Bronchial epithelial cell (primary cell): ENCODE results near the gene CCNL2. TPM values are rescaled to one million over a fixed set of nuclear protein-coding genes. Genes with fewer than 3 reads are reported as not detected.

ENCODE experiments used
- DNase-seq: peaks from one replicate; pipeline ENCODE4 v3.0.0-alpha.2; 2010; ENCODE audit warnings: low read depth
- FAIRE-seq: peaks from 2 replicates; lab custom pipeline; 2011; peaks lifted over from hg19 to GRCh38; lab: Jason Lieb, UNC
- H3K27me3 ChIP-seq: 2 replicates; pipeline ENCODE4 v1.5.1; 2011; ENCODE audit warnings: low read length; ENCODE audit not compliant: control insufficient read depth, insufficient read depth
- H3K36me3 ChIP-seq: 2 replicates; pipeline ENCODE4 v1.5.1; 2011; ENCODE audit warnings: low read length; ENCODE audit not compliant: control insufficient read depth, insufficient read depth
- H3K4me3 ChIP-seq: 2 replicates; pipeline ENCODE4 v1.5.1; 2011; ENCODE audit warnings: mild to moderate bottlenecking, low read depth, low read length, control low read depth
- CTCF ChIP-seq: IDR thresholded peaks from 2 replicates; pipeline ENCODE4 v1.5.1; 2011; ENCODE audit warnings: mild to moderate bottlenecking, moderate library complexity, low read length, control low read depth, inconsistent platforms; ENCODE audit not compliant: insufficient read depth, severe bottlenecking
- total RNA-seq: library from RNA; depleted of rRNA; stranded (reverse); fragments of >200 nt; gene quantifications from 2 replicates; pipeline ENCODE4 v1.2.1, GENCODE V29; 2014

Gene CCNL2
- total RNA-seq, 1 donor from 2014 or later: 134 TPM

- FAIRE-seq (no peak), DNase-seq (no peak)
- no peak for TF ChIP-seq CTCF
- no peak overlapping the region for H3K4me3 ChIP-seq
- H3K27me3 ChIP-seq: no peaks in the 10 kb centered on the region
- peaks cover 4% of the 10 kb centered on the region for H3K36me3 ChIP-seq
These were observed 18.3 kb downstream of the CCNL2 start for GRCh38 chr1:1380860-1381259.

GRCh38 chr1:1377540-1378205, 21.5 kb downstream of the CCNL2 start:
- no peak for TF ChIP-seq CTCF
- no peaks in the 10 kb centered on the region for H3K27me3 ChIP-seq
- DNase-seq (no peak), FAIRE-seq (no peak)
- peaks cover 5% of the 10 kb centered on the region for H3K36me3 ChIP-seq
- H3K4me3 ChIP-seq: no peak overlapping the region

- DNase-seq: no peak
These were observed 22.4 kb downstream of the CCNL2 start for GRCh38 chr1:1376551-1377226.

GRCh38 chr1:1374929-1375662, 24.0 kb downstream of the CCNL2 start, which contains the start of gene AURKAIP1:
TSS of gene AURKAIP1 (minus strand) at chr1:1375207. CDS start at chr1:1374756, 451 bp downstream.
- H3K4me3 ChIP-seq: peak within 1 kb of the TSS; percentile 93
- DNase-seq (peak; percentile 99), FAIRE-seq (no peak)
- H3K27me3 ChIP-seq: no peaks in the 10 kb centered on the region
- peak; percentile 51 for TF ChIP-seq CTCF
- H3K36me3 ChIP-seq: peaks cover 5% of the 10 kb centered on the region

More at GRCh38 chr1:1376551-1377226, 22.4 kb downstream of the CCNL2 start:
- peaks cover 4% of the 10 kb centered on the region for H3K36me3 ChIP-seq
- no peak overlapping the region for H3K4me3 ChIP-seq
- no peak for FAIRE-seq
- no peak for TF ChIP-seq CTCF
- no peaks in the 10 kb centered on the region for H3K27me3 ChIP-seq

GRCh38 chr1:1374589-1374928, 24.6 kb downstream of the CCNL2 start:
- Histone ChIP-seq H3K4me3 (peak overlapping the region; percentile 93), H3K27me3 (no peaks in the 10 kb centered on the region), H3K36me3 (peaks cover 5% of the 10 kb centered on the region)
- FAIRE-seq (no peak), DNase-seq (no peak)
- no peak for TF ChIP-seq CTCF
